Measurements from ENCODE around the gene LEMD2. TPM values are rescaled to one million over a fixed set of nuclear protein-coding genes. Genes with fewer than 3 reads are reported as not detected.

LEMD2 gene
- polyA plus RNA-seq, 2 of the 4 experiments (the other 2 are of a cell fraction): 43.2 to 48.8 TPM

- 75% methylated on average over 9 of the region's 10 CpGs for WGBS (ENCODE audit: missing lambda C conversion rate)
- Histone ChIP-seq H3K4me3 (no peak overlapping the region), H3K4me2 (no peak overlapping the region), H3K9me3 (no peaks in the 10 kb centered on the region), H3K27ac (no peak overlapping the region), H3K4me1 (peaks cover 7% of the 10 kb centered on the region; the same call in 2 of the 3 replicates)
- no peak for ATAC-seq
- CTCF ChIA-PET: interaction anchor here (1.1 to 1.9 kb wide), 3 partner anchors 22 to 235 kb away, joined by 3 to 9 read pairs (median 5); no protein-coding TSS in a partner anchor
- no peak for DNase-seq (ENCODE audit: low read depth in 1 of 2, low spot score in 1 of 2)
- no peak for FAIRE-seq
- TF ChIP-seq BHLHE40 (IDR thresholded peaks at IDR 0.05; ENCODE audit: low read depth, low read length): no peak
- no peak for TF ChIP-seq EHMT2 (IDR thresholded peaks at IDR 0.05; ENCODE audit: low read depth)
- TF ChIP-seq MYC (IDR thresholded peaks at IDR 0.05; ENCODE audit: borderline replicate concordance, low read length): no peak
- POLR2A ChIA-PET: no interaction called here
Observed at GRCh38 chr6:33792981-33793380, 4.1 kb upstream of the LEMD2 start.

GRCh38 chr6:33791620-33792019 lies 2.7 kb upstream of the LEMD2 start:
- peaks cover 19% of the 10 kb centered on the region for H3K4me1 ChIP-seq
- no peak for ATAC-seq
- CTCF ChIA-PET: interaction anchor here (1.4 to 1.9 kb wide), 2 partner anchors 30 to 236 kb away, joined by 4 to 5 read pairs; no protein-coding TSS in a partner anchor
- 88% methylated on average over 7 of the region's 7 CpGs for WGBS (ENCODE audit: missing lambda C conversion rate)
- FAIRE-seq: no peak
- H3K9me3 ChIP-seq: no peaks in the 10 kb centered on the region
- H3K27ac ChIP-seq: no peak overlapping the region
- no peak overlapping the region for H3K4me3 ChIP-seq
- no peak for TF ChIP-seq JUNB (IDR thresholded peaks at IDR 0.05)
- POLR2A ChIA-PET: no interaction called here
- H3K4me2 ChIP-seq: no peak overlapping the region
- no peak for DNase-seq (ENCODE audit: low read depth in 1 of 2, low spot score in 1 of 2)

- ATAC-seq: no peak
- Histone ChIP-seq H3K4me1 (peaks cover 26% of the 10 kb centered on the region), H3K4me3 (no peak overlapping the region), H3K4me2 (no peak overlapping the region), H3K9me3 (no peaks in the 10 kb centered on the region), H3K27ac (no peak overlapping the region)
- TF ChIP-seq POLR2A (IDR thresholded peaks at IDR 0.05; ENCODE audit: low read length) (no peak), NFE2L2 (conservative IDR thresholded peaks at IDR 0.05; ENCODE audit: low read length) (no peak), ZC3H11A (IDR thresholded peaks at IDR 0.05) (no peak), REST (IDR thresholded peaks at IDR 0.05) (no peak), ESRRA (IDR thresholded peaks at IDR 0.05; ENCODE audit: borderline replicate concordance, low read length) (no peak), CBX8 (IDR thresholded peaks at IDR 0.05) (no peak), HOXA7 (CRISPR knock-in tag; IDR thresholded peaks at IDR 0.05) (no peak), TFCP2L1 (CRISPR knock-in tag; IDR thresholded peaks at IDR 0.05) (no peak), POLR2AphosphoS2 (conservative IDR thresholded peaks at IDR 0.05; ENCODE audit: low read length) (no peak), EP300 (IDR thresholded peaks at IDR 0.05) (no peak), MAZ (IDR thresholded peaks at IDR 0.05; ENCODE audit: borderline replicate concordance, low read depth, low read length) (no peak), ZSCAN20 (CRISPR knock-in tag; IDR thresholded peaks at IDR 0.05) (no peak), NR3C1 (IDR thresholded peaks at IDR 0.05) (no peak), ATOH8 (CRISPR knock-in tag; IDR thresholded peaks at IDR 0.05; ENCODE audit: low read depth) (no peak), EHMT2 (IDR thresholded peaks at IDR 0.05; ENCODE audit: low read depth) (no peak), CTCF (IDR thresholded peaks at IDR 0.05) (no peak), RNF2 (IDR thresholded peaks at IDR 0.05; ENCODE audit: borderline replicate concordance, low read depth) (no peak), HEYL (CRISPR knock-in tag; IDR thresholded peaks at IDR 0.05) (no peak)
- CTCF ChIA-PET: interaction anchor here (0.6 to 1.9 kb wide), 3 partner anchors 29 to 237 kb away, joined by 3 to 5 read pairs (median 4); no protein-coding TSS in a partner anchor
- POLR2A ChIA-PET: no interaction called here
- no peak for DNase-seq (ENCODE audit: low read depth in 1 of 2, low spot score in 1 of 2)
- WGBS (ENCODE audit: missing lambda C conversion rate): 90% methylated on average over 5 of the region's 5 CpGs
- FAIRE-seq: no peak
Observed at GRCh38 chr6:33790910-33791309, 2.0 kb upstream of the LEMD2 start.

Measured in A549 (cell line).